ENCODE data around the gene TMEM117. TPM values are rescaled to one million over a fixed set of nuclear protein-coding genes. Genes with fewer than 3 reads are reported as not detected.

TMEM117 gene
- total and polyA plus RNA-seq, 2 donors (not counting 1 experiment from before 2014, with no cell fraction given) = 2.0 to 10.4 TPM

GRCh38 chr12:44088647-44089046 lies 252.8 kb downstream of the TMEM117 start:
- Mint-ChIP-seq H3K4me3 (no peak overlapping the region), H3K27me3 (no peaks in the 10 kb centered on the region), H3K27ac (no peak overlapping the region), H3K9me3 (ENCODE audit: insufficient read depth) (no peaks in the 10 kb centered on the region), H3K4me1 (no peaks in the 10 kb centered on the region)
- no peaks in the 10 kb centered on the region for H3K4me1 ChIP-seq (ENCODE audit: control insufficient read depth in 2 of 2, insufficient read depth in 2 of 2, low read length in 2 of 2)
- no CpG with 5 or more reads among the region's 1 CpG for WGBS (ENCODE audit: insufficient coverage)
- TF ChIP-seq CTCF (IDR thresholded peaks at IDR 0.05) = no peak
- TF ChIP-seq EZH2 (IDR thresholded peaks at IDR 0.05; ENCODE audit: borderline replicate concordance, insufficient read depth, low read depth, low read length, poor library complexity, severe bottlenecking) = no peak
- no peak overlapping the region for H3K9ac ChIP-seq (ENCODE audit: low read length)
- no peak overlapping the region for H3K27ac ChIP-seq (ENCODE audit: low read length in 2 of 2)
- CTCF ChIA-PET = no interaction called here
- DNase-seq (no peak), ATAC-seq (ENCODE audit: low read depth) (no peak)
- no peaks in the 10 kb centered on the region for H3K36me3 ChIP-seq (replicated peaks in 1 of 2; ENCODE audit: control extremely low read depth in 1 of 2, control insufficient read depth in 1 of 2, extremely low read depth in 1 of 2, insufficient read depth in 2 of 2, low read length in 1 of 2)
- H3K79me2 ChIP-seq (ENCODE audit: control insufficient read depth, insufficient read depth, low read length) = no peaks in the 10 kb centered on the region
- no peak overlapping the region for H2AFZ ChIP-seq (ENCODE audit: insufficient read depth, low read depth, low read length, poor library complexity, severe bottlenecking)
- no peaks in the 10 kb centered on the region for H4K20me1 ChIP-seq (ENCODE audit: control insufficient read depth, insufficient read depth, low read length, poor library complexity, severe bottlenecking)
- H3K27me3 ChIP-seq (replicated peaks in 1 of 4; ENCODE audit: control extremely low read depth in 1 of 4, control insufficient read depth in 3 of 4, insufficient read depth in 4 of 4, low read length in 3 of 4) = no peaks in the 10 kb centered on the region
- POLR2A ChIA-PET = no interaction called here
- H3K9me3 ChIP-seq (ENCODE audit: control extremely low read depth in 1 of 3, control insufficient read depth in 2 of 3, insufficient read depth in 1 of 3, low read length in 2 of 3) = peaks cover 0 to 3% (median 0%) of the 10 kb centered on the region in 3 donors
- H3K4me3 ChIP-seq (ENCODE audit: control extremely low read depth in 1 of 5, extremely low read depth in 1 of 5, insufficient read depth in 1 of 5, low read depth in 2 of 5, low read length in 4 of 5) = no peak overlapping the region
- intact Hi-C loops (cut with micrococcal nuclease) = no loop called here
- H3K4me2 ChIP-seq (replicated peaks; ENCODE audit: low read depth, low read length, poor library complexity, severe bottlenecking) = no peak overlapping the region

GRCh38 chr12:44091948-44092606 lies 256.2 kb downstream of the TMEM117 start:
- Histone ChIP-seq H3K79me2 (ENCODE audit: control insufficient read depth, insufficient read depth, low read length) (no peaks in the 10 kb centered on the region), H3K9ac (ENCODE audit: low read length) (no peak overlapping the region), H3K27me3 (replicated peaks in 1 of 4; ENCODE audit: control extremely low read depth in 1 of 4, control insufficient read depth in 3 of 4, insufficient read depth in 4 of 4, low read length in 3 of 4) (no peaks in the 10 kb centered on the region), H3K4me3 (ENCODE audit: control extremely low read depth in 1 of 5, extremely low read depth in 1 of 5, insufficient read depth in 1 of 5, low read depth in 2 of 5, low read length in 4 of 5) (no peak overlapping the region), H4K20me1 (ENCODE audit: control insufficient read depth, insufficient read depth, low read length, poor library complexity, severe bottlenecking) (no peaks in the 10 kb centered on the region), H3K27ac (ENCODE audit: low read length in 2 of 2) (no peak overlapping the region), H3K4me1 (ENCODE audit: control insufficient read depth in 2 of 2, insufficient read depth in 2 of 2, low read length in 2 of 2) (no peaks in the 10 kb centered on the region), H3K9me3 (ENCODE audit: control extremely low read depth in 1 of 3, control insufficient read depth in 2 of 3, insufficient read depth in 1 of 3, low read length in 2 of 3) (peaks cover 0 to 4% (median 3%) of the 10 kb centered on the region in 3 donors), H2AFZ (ENCODE audit: insufficient read depth, low read depth, low read length, poor library complexity, severe bottlenecking) (no peak overlapping the region), H3K4me2 (replicated peaks; ENCODE audit: low read depth, low read length, poor library complexity, severe bottlenecking) (no peak overlapping the region), H3K36me3 (replicated peaks in 1 of 2; ENCODE audit: control extremely low read depth in 1 of 2, control insufficient read depth in 1 of 2, extremely low read depth in 1 of 2, insufficient read depth in 2 of 2, low read length in 1 of 2) (no peaks in the 10 kb centered on the region)
- POLR2A ChIA-PET = no interaction called here
- Mint-ChIP-seq H3K27me3 (no peaks in the 10 kb centered on the region), H3K27ac (no peak overlapping the region), H3K9me3 (ENCODE audit: insufficient read depth) (no peaks in the 10 kb centered on the region), H3K4me3 (no peak overlapping the region), H3K4me1 (no peaks in the 10 kb centered on the region)
- no CpG with 5 or more reads among the region's 3 CpGs for WGBS (ENCODE audit: insufficient coverage)
- DNase-seq (no peak), ATAC-seq (ENCODE audit: low read depth) (no peak)
- CTCF ChIA-PET = no interaction called here
- no peak for TF ChIP-seq EZH2 (IDR thresholded peaks at IDR 0.05; ENCODE audit: borderline replicate concordance, insufficient read depth, low read depth, low read length, poor library complexity, severe bottlenecking)
- TF ChIP-seq CTCF (IDR thresholded peaks at IDR 0.05) = no peak
- intact Hi-C loops (cut with micrococcal nuclease) = no loop called here

Data from B cell (primary cell).